ENCODE results near the gene TRIM67.

Gene TRIM67

GRCh38 chr1:231163830-231164427, 2.1 kb downstream of the TRIM67 start:
- ChIA-PET CTCF (no interaction called here), POLR2A (no interaction called here)
- Histone ChIP-seq H3K27ac (ENCODE audit: extremely low read depth, low read depth, low read length) (no peak overlapping the region), H3K9me3 (ENCODE audit: control insufficient read depth, insufficient read depth, low read depth, low read length) (no peaks in the 10 kb centered on the region), H3K36me3 (ENCODE audit: control insufficient read depth in 2 of 2, insufficient read depth in 1 of 2, low read length in 2 of 2) (no peaks in the 10 kb centered on the region), H3K4me1 (ENCODE audit: control insufficient read depth, insufficient read depth, low read length) (peaks cover 4% of the 10 kb centered on the region), H3K4me3 (ENCODE audit: low read depth, low read length) (no peak overlapping the region)
- TF ChIP-seq ZNF792 (tag by site-specific recombination; IDR thresholded peaks at IDR 0.05) (no peak), ZXDB (tag by site-specific recombination; IDR thresholded peaks at IDR 0.05) (no peak), ZIC2 (tag by site-specific recombination; IDR thresholded peaks at IDR 0.05) (no peak), ZFHX2 (tag by site-specific recombination; conservative IDR thresholded peaks at IDR 0.05) (0 out of 2 replicates have a peak, but pooled peaks have one; percentile 9), ZNF366 (tag by site-specific recombination; conservative IDR thresholded peaks at IDR 0.05) (no peak)

GRCh38 chr1:231165371-231165770, 3.5 kb downstream of the TRIM67 start:
- POLR2A ChIA-PET, result interaction anchor here (1.0 kb wide), 1 partner anchor 127 kb away, joined by 3 read pairs; no protein-coding TSS in a partner anchor
- TF ChIP-seq ZBTB49 (tag by site-specific recombination; IDR thresholded peaks at IDR 0.05; ENCODE audit: low read depth) (no peak), ZNF114 (tag by site-specific recombination; IDR thresholded peaks at IDR 0.05) (no peak), ZNF623 (tag by site-specific recombination; IDR thresholded peaks at IDR 0.05) (no peak), PRDM2 (tag by site-specific recombination; IDR thresholded peaks at IDR 0.05; ENCODE audit: borderline replicate concordance) (no peak), ZNF280D (tag by site-specific recombination; IDR thresholded peaks at IDR 0.05) (no peak), ZBTB1 (tag by site-specific recombination; IDR thresholded peaks at IDR 0.05) (no peak), ZFP37 (tag by site-specific recombination; IDR thresholded peaks at IDR 0.05) (no peak), ZNF843 (tag by site-specific recombination; IDR thresholded peaks at IDR 0.05) (no peak)
- Histone ChIP-seq H3K36me3 (ENCODE audit: control insufficient read depth in 2 of 2, insufficient read depth in 1 of 2, low read length in 2 of 2) (no peaks in the 10 kb centered on the region), H3K4me3 (ENCODE audit: low read depth, low read length) (no peak overlapping the region), H3K4me1 (ENCODE audit: control insufficient read depth, insufficient read depth, low read length) (peaks cover 4% of the 10 kb centered on the region), H3K27ac (ENCODE audit: extremely low read depth, low read depth, low read length) (no peak overlapping the region), H3K9me3 (ENCODE audit: control insufficient read depth, insufficient read depth, low read depth, low read length) (no peaks in the 10 kb centered on the region)
- CTCF ChIA-PET, result interaction anchor here (1.0 to 1.9 kb wide), 3 partner anchors 11 to 247 kb away, joined by 3 to 7 read pairs (median 4); no protein-coding TSS in a partner anchor
